ENCODE measurements around the gene DIDO1.
A peak's percentile ranks its signal among the peaks of the same experiment; 100 is the strongest.
"Not testable (repeated sequence)": the region's sequence is repeated elsewhere in the genome, so short reads cannot be mapped to it uniquely, and the experiment has no call there.

The DIDO1 gene

GRCh38 chr20:62852841-62853240 is 73.5 kb downstream of the DIDO1 start:
- DNase-seq (ENCODE audit: low spot score), result no peak

GRCh38 chr20:62852196-62852595 is 74.1 kb downstream of the DIDO1 start:
- no peak for DNase-seq (ENCODE audit: low spot score)

- no peak for DNase-seq (ENCODE audit: low spot score)
Measured at GRCh38 chr20:62850333-62850974, 75.9 kb downstream of the DIDO1 start.

- DNase-seq (ENCODE audit: low spot score), result no peak
Measured at GRCh38 chr20:62849431-62849830, 76.9 kb downstream of the DIDO1 start.

- DNase-seq (ENCODE audit: low spot score), result not testable (repeated sequence)
Measured at GRCh38 chr20:62848917-62849316, 77.4 kb downstream of the DIDO1 start.

GRCh38 chr20:62846166-62846890 is 80.0 kb downstream of the DIDO1 start:
- no peak for DNase-seq (ENCODE audit: low spot score)

- DNase-seq (ENCODE audit: low spot score), result no peak
Measured at GRCh38 chr20:62845416-62846160, 80.7 kb downstream of the DIDO1 start.

GRCh38 chr20:62844182-62844581 is 82.1 kb downstream of the DIDO1 start:
- no peak for DNase-seq (ENCODE audit: low spot score)

GRCh38 chr20:62843656-62844055 is 82.6 kb downstream of the DIDO1 start:
- DNase-seq (ENCODE audit: low spot score), result no peak

- no peak for DNase-seq (ENCODE audit: low spot score)
Measured at GRCh38 chr20:62841705-62842212, 84.5 kb downstream of the DIDO1 start.

- DNase-seq (ENCODE audit: low spot score), result no peak
Measured at GRCh38 chr20:62840244-62841197, 85.8 kb downstream of the DIDO1 start.

GRCh38 chr20:62839816-62840215 is 86.5 kb downstream of the DIDO1 start:
- no peak for DNase-seq (ENCODE audit: low spot score)

GRCh38 chr20:62839261-62839660 is 87.0 kb downstream of the DIDO1 start:
- no peak for DNase-seq (ENCODE audit: low spot score)

- DNase-seq (ENCODE audit: low spot score), result peak; percentile 28
Measured at GRCh38 chr20:62838128-62838891, 88.0 kb downstream of the DIDO1 start.

GRCh38 chr20:62837790-62838127 is 88.5 kb downstream of the DIDO1 start:
- DNase-seq (ENCODE audit: low spot score), result no peak

- DNase-seq (ENCODE audit: low spot score), result no peak
Measured at GRCh38 chr20:62836967-62837490, 89.3 kb downstream of the DIDO1 start.

- DNase-seq (ENCODE audit: low spot score), result no peak
Measured at GRCh38 chr20:62835931-62836861, 90.1 kb downstream of the DIDO1 start.

GRCh38 chr20:62834967-62835730 is 91.2 kb downstream of the DIDO1 start:
- no peak for DNase-seq (ENCODE audit: low spot score)

- no peak for DNase-seq (ENCODE audit: low spot score)
Measured at GRCh38 chr20:62832951-62833391, 93.3 kb downstream of the DIDO1 start.
